GM19193 (cell line): ENCODE results near the gene P3H3.

Experiments used
- POLR2A ChIP-seq: IDR thresholded peaks from 4 replicates; pipeline ENCODE4 v1.6.1; 2011; ENCODE audit not compliant: insufficient read depth, insufficient read length; ENCODE audit errors: extremely low read depth

The P3H3 gene

DNA sequence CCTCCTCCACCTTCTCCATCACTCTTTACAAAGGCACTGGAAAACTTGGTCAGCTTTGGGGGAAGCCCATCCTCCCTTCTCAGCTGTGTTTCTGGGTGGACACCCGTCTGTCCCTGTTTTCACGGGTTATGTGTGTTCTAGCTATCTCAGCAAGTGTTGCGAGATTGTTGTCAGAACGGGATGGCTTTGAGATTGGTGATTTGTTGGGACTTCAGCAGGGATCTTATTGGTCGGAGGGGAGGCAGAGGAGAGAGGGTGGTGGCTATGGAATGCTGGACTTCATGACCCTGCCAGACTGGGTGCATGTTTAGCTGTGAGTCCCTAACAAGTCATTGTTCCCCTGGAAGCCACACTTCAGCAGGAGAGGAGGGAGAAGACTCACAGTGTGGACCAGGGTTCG, 25.8 kb downstream of the P3H3 start:
- no peak for TF ChIP-seq POLR2A

DNA sequence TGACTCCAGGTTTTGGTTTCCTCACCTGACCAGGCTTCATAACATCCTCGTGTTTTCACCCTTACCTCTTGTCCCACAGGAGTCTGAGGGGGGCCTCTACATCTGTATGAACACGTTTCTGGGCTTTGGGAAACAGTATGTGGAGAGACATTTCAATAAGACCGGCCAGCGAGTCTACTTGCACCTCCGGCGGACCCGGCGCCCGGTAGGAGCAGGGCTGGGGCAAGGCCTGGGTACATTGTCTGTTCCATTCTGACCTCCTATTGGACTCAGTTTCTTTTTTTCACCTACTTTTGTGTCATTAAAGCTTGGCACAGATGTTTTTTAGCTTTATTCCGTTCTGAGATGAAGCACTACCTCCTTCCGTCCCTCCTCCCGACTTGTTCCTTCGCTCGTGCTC, 27.1 kb downstream of the P3H3 start:
- no peak for TF ChIP-seq POLR2A

DNA sequence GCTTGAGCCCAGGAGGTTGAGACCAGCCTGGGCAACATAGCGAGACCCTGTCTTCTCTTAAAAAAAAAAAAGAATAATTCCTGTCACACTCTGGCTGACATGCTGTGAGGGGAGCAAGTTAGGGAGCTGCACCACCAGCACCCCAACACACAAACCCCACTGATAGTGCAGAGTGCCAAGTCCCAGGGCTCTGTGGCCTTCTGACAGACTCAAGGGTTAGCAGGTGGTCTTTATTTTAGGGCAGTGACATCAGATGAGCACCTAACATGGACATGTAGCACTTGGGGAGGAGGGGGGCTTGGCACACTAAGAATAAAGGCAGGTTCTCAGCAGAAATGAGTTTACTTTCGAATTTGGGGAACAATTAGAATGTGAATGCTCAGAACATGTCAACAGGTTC, 30.6 kb downstream of the P3H3 start:
- no peak for TF ChIP-seq POLR2A

DNA sequence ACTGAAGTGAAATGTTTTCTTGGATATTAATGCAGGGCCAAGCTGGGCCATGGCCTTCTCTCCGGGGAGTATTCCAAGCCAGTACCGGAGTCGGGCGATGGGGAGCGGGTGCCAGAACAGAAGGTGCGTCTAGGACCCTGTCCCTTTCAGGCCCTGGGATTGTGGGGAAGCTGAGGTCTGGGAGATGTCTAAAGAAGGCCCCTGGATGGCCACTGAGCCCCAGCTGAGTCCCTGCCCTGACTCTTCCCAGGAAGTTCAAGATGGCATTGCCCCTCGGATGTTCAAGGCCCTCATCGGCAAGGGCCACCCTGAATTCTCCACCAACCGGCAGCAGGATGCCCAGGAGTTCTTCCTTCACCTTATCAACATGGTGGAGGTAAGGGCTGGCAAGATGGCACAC, 31.9 kb downstream of the P3H3 start:
- no peak for TF ChIP-seq POLR2A

DNA sequence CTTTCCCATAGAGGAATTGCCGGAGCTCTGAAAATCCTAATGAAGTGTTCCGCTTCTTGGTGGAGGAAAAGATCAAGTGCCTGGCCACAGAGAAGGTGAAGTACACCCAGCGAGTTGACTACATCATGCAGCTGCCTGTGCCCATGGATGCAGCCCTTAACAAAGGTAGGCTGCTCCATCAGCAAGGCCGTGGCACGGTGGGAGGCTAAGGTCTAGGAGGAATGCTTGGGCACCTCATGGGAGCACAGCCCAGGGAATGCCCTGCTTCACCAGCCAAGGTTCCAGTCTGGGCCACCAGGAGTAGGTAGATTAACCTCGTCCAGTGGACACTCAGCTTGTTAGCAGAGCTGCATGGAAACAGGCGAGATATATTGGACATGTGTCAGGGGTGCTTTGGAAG, 32.7 kb downstream of the P3H3 start:
- no peak for TF ChIP-seq POLR2A

DNA sequence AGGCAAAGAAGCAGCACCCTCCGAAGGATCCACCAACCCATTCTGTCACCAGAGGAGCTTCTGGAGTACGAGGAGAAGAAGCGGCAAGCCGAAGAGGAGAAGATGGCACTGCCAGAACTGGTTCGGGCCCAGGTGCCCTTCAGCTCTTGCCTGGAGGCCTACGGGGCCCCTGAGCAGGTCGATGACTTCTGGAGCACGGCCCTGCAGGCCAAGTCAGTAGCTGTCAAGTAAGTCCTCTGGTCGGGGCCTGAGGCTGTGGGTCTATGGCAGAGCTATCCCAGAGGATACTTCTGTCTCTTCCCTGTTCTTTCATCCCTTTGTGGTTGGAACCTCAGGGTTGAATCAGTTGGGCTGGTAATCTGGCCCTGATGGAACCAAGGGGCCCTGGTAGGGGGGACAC, 33.2 kb downstream of the P3H3 start:
- TF ChIP-seq POLR2A: no peak

DNA sequence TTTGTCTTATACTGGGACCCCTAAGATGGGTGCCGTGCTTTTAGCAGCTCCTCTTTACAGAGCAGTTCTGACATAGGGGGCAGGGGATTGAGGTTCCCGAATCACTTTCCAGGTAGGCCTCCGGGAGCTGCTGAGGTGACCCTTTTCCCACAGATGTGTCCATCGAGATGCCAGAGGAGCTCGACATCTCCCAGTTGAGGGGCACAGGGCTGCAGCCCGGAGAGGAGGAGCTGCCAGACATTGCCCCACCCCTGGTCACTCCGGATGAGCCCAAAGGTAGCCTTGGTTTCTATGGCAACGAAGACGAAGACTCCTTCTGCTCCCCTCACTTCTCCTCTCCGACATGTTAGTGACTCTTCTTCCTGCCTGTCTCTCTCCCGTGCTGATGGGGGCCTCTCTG, 34.8 kb downstream of the P3H3 start:
- TF ChIP-seq POLR2A: no peak

DNA sequence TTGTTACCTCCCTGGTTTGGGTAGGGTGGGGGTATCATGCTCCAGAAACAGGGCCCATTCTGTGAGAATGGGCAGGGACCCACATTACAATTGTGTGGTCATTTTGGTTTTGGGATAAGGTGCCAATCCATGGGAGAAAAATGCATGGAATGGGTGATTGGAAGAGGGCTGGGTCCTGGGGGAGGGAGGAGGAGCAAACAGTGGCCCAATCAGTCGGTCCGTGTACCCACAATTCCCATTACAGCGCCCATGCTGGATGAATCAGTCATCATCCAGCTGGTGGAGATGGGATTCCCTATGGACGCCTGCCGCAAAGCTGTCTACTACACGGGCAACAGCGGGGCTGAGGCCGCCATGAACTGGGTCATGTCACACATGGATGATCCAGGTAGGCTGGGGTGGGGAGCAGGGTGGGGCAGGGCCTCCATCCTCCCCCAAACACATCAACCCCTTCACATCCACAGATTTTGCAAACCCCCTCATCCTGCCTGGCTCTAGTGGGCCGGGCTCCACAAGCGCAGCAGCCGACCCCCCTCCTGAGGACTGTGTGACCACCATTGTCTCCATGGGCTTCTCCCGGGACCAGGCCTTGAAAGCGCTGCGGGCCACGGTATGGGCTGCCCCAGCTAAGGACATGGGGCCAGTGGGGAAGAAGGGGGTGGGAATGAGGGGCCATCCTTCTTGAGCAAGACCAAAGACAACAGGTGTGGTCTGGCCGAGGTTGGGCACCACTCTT, 35.5 kb downstream of the P3H3 start:
- no peak for TF ChIP-seq POLR2A

DNA sequence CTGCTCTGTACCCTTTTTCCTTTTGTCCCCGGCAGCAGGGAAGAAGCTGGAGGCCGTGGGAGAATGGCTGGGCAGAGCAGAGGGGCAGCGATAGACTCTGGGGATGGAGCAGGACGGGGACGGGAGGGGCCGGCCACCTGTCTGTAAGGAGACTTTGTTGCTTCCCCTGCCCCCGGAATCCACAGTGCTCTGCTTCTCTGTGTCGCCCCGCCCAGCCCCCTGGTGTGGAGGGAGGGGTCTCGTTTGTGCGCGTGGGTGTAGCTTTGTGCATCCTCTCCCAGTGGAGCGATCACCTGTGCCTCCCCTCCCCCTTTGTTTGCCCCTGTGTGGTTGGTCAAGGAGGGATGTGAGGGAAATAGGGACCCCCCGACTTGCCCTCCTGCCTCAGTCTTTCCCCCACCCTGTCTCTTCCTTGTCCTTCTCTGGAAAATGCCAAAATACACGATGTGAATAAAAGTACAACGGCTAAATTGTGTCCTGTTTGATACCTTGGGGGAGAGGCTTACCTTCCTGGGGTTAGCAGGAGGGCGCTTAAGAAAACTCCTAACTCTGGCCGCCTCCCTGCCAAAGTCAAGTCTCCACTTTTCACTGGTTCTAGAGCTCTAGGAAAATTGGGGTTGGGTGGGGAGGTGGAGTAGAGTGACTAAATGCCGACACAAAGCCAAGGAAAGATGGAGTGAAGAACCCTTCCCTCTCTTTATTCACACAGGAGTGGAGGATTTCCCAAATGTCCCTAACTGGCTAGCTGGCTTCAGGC, 38.1 kb downstream of the P3H3 start:
- TF ChIP-seq POLR2A: no peak

DNA sequence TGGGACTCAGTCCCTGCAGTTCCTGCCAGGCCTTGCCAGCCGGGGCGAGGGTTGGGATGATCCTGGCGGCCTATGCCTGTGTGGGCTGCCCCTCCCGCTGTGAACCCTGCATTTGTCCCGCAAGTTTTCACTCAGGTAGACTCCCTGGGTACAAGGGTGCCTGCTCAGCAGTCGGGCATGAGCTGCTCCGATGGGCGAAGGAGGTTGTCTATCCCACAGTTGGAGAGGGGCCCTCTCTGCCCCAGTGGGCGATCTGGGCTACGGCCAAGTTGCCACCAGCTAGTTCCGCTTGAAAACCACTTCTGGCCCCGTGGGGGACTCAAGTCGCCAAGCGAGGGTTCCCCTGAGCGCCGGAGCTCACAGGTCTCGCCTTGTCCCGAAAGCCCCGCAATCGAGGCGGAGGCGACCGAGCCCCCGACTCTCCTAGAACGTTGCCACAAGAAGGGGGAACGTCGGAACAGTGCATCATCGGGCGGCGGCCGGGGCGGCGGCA, 38.8 kb downstream of the P3H3 start:
- no peak for TF ChIP-seq POLR2A

DNA sequence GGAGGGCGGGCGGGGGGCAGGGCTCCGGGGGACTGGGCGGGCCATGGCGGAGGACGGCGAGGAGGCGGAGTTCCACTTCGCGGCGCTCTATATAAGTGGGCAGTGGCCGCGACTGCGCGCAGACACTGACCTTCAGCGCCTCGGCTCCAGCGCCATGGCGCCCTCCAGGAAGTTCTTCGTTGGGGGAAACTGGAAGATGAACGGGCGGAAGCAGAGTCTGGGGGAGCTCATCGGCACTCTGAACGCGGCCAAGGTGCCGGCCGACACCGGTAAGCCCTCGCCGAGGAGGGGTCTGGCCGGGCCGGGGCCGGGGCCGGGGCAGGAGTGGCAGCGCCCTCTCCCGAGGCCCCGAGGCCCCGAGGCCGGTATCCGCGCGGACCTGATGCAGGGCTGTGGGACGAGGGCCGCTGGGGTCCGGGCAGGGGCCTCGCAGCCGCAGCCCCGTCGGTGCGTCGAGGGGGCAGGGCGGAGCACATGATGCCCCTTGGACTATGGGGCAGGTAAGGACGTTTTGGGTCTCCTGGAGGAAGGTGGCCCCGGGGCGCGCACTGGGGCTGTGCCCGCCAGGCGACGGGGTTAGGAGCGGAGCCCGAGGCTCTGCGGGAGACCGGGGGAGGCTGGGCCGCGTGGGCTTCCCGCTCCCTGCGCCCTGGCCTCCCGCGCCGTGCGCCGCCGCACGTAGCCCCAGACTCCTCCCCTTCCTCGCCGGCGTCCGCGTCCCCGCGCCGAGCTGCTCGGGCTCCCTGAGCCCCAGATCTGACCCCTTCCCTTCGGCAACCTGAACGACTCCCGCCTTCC, 39.4 kb downstream of the P3H3 start, which contains the start of gene TPI1:
Gene TPI1, plus strand, starts transcription at position 119 of the 798 bp plus-strand sequence. Its CDS starts 36 bp downstream, at position 155.
- peak; percentile 99 for TF ChIP-seq POLR2A

DNA sequence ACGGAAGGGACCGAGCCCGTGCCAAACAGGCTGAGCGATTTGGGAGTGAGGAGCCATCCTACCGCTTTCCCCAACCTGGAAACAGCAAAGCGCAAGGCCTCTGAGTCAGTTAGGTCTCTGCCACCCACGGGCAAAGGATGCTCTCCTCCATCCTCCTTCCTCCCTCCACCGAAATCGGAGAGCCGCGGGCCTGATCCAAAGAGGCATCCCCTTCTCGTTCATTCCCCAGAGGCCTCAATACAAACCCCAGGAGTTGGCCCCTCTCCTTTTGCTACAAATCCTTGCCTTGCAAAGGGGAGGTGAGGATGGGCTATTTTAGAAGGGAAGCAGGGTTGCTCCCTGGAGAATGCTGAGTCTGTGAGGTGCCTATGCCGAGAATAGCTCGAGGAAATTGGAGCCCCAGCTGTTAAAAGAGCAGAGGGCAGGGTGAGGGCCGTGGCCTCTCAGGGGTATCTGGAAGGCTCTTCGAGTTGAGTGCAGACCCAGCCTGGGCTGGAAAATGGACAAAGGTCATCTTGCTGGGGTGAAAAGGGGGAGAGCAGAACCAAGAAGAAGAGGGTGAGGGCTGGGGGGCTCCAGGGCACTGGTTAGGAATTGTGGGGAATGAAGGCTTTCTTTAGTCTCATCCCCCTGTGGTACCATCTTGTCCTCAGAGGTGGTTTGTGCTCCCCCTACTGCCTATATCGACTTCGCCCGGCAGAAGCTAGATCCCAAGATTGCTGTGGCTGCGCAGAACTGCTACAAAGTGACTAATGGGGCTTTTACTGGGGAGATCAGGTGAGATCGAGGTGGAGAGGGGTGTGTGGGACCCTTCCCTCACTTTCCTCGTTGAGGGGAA, 40.2 kb downstream of the P3H3 start:
- no peak for TF ChIP-seq POLR2A

DNA sequence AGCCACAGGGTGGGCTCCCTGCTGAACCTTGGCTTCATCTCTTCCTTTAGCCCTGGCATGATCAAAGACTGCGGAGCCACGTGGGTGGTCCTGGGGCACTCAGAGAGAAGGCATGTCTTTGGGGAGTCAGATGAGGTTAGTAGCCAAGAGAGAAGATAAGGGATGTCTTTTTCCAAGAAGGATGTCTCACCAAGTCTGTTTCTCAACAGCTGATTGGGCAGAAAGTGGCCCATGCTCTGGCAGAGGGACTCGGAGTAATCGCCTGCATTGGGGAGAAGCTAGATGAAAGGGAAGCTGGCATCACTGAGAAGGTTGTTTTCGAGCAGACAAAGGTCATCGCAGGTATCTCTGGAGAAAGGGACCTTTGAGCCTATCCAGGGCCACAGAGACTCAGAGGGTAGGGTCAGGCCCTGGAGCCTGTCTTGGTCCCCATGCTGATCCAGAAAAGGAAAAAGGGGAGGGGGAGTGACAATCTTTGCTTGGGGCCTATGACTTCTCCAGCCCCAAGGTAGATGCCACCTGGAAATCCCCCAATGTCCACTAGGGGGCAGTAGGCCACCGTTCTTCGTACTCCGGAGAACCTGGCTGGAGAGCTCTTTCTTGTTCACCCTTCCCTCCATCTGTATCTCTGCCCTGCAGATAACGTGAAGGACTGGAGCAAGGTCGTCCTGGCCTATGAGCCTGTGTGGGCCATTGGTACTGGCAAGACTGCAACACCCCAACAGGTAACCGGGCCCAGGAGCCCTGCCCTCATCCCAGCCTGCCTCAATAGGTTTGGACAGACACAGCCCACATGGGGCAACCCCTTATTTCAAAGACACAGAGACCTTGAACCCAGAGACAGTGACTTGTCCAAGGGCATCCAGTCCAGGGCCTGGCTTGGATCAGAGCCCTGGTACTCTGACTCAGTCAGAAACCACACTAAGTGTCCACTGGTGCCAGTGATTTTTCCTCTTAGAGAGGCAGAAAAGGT, 41.1 kb downstream of the P3H3 start:
- peak; percentile 29 for TF ChIP-seq POLR2A
